Measurements from ENCODE around the gene ATG7.

Gene ATG7

DNA sequence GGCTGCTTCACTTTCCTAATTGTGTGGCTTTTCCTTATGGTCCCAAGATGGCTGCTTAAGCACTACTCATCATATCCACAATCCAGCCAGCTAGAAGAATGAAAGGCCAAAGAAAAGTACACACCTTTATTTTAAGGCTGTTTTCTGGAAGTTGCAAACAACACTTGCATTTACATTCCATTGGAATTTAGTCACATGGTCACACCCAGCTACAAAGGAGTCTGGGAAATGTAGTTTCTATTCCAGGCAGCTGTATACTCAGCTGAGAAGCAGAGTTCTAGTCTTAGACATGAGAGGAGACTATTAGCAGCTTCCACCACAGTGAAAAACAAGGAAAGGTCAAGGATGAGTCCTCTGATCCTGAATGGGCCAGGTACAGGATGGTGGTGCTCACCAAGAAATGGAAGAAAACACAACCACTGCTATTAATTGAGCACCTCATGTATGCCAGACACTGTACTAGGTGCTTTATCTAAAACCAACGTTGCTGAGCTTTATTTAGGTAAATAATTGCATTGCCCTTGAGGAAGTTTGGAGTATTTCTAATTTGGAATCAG lies 28.0 kb upstream of the ATG7 start:
- no peak for FAIRE-seq
- no peak for DNase-seq (ENCODE audit: insufficient read length, low spot score)
- TF ChIP-seq, protein P1, sequence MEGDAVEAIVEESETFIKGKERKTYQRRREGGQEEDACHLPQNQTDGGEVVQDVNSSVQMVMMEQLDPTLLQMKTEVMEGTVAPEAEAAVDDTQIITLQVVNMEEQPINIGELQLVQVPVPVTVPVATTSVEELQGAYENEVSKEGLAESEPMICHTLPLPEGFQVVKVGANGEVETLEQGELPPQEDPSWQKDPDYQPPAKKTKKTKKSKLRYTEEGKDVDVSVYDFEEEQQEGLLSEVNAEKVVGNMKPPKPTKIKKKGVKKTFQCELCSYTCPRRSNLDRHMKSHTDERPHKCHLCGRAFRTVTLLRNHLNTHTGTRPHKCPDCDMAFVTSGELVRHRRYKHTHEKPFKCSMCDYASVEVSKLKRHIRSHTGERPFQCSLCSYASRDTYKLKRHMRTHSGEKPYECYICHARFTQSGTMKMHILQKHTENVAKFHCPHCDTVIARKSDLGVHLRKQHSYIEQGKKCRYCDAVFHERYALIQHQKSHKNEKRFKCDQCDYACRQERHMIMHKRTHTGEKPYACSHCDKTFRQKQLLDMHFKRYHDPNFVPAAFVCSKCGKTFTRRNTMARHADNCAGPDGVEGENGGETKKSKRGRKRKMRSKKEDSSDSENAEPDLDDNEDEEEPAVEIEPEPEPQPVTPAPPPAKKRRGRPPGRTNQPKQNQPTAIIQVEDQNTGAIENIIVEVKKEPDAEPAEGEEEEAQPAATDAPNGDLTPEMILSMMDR (IDR thresholded peaks at IDR 0.05; ENCODE audit: insufficient read depth, missing control alignments): no peak

DNA sequence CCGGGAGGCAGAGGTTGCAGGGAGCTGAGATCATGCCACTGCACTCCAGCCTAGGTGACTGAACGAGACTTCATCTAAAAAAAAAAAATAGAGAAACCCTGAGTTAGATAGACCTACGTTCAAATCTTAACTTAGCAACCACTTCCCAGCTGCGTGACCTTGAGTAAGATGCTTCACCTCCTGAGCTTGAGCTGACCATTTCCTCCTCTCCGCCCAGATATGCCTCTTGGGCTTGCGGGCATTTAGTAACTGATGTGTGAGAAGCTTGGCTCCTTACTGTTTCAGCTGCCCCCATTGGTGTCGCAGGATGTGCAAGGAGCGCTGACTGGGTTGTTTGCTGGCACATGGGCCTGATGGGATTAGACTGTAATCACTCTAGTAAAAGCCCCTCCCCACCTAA lies 26.9 kb upstream of the ATG7 start:
- no peak for FAIRE-seq
- TF ChIP-seq, protein P1 (IDR thresholded peaks at IDR 0.05; ENCODE audit: insufficient read depth, missing control alignments): no peak

DNA sequence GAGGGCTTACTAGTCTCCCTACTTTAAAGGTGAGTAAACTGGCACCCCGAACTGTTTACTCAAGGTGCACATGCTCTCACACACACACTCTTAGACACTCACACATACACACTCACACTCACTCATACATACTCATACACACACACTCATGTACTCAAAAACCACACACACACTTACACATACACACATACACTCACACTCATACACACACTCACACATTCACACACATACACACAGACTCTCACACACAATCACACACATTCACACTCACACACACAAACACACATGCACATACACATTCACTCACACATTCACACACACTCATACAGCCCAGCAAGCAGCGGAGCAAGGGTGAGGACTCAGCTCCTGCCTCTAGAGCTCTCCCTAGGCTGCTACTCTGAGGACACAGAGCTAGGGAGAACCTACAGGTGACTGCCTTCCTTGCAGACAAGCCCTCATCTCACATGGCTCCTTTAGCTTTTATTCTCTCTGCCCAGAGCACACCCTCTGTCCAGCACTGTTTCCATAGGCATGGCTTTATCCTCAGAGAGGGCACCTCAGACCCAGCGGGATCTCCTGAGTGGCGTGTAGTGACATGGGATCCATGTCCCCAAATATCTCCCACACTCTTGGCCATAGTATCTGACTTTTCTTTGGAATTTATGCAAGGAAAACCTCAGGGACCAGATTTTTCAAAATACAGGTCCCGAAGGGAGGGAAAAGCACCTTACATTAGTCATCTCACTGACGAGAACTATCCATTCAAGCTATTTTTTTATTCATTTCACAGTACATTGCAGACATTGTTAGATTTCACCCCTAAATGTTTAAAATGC lies 26.2 kb upstream of the ATG7 start:
- DNase-seq (ENCODE audit: insufficient read length, low spot score): no peak
- TF ChIP-seq, protein P1 (IDR thresholded peaks at IDR 0.05; ENCODE audit: insufficient read depth, missing control alignments): no peak
- FAIRE-seq: no peak

More for the DNA sequence above, 26.9 kb upstream of the ATG7 start:
- DNase-seq (ENCODE audit: insufficient read length, low spot score): no peak

DNA sequence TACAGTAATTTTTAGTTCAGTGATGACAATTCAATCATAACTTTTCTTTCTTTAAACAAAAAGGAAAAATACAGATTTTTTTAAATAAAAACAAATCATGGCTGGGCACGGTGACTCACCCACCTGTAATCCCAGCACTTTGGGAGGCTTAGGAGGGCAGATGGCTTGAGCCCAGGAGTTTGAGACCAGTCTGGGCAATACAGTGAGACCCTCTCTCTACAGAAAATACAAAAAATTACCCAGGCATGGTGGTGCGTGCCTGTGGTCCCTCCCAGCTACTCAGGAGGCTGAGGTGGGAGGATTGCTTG lies 25.6 kb upstream of the ATG7 start:
- no peak for FAIRE-seq
- TF ChIP-seq, protein P1 (IDR thresholded peaks at IDR 0.05; ENCODE audit: insufficient read depth, missing control alignments): no peak
- no peak for DNase-seq (ENCODE audit: insufficient read length, low spot score)

DNA sequence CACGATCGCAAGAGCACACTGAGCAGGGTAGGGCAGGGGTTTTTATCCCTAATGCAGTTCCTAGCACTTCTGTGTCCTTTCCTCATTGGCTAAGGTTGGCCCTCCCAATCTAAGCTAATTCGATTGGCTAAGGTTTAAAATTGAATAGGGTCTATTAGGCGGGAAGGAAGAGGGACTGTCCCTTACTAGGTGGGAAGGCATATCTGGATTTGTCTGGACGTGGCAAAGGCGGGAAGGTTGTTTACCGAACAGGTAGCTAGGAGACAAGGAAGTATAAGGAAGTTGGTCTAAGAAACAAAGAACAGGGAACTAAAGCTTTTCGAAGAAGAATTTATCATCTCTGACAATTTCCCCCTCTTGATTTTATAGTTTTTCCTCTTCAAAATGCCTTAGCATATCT lies 24.8 kb upstream of the ATG7 start:
- TF ChIP-seq, protein P1 (IDR thresholded peaks at IDR 0.05; ENCODE audit: insufficient read depth, missing control alignments): no peak
- DNase-seq (ENCODE audit: insufficient read length, low spot score) (no peak), FAIRE-seq (no peak)

DNA sequence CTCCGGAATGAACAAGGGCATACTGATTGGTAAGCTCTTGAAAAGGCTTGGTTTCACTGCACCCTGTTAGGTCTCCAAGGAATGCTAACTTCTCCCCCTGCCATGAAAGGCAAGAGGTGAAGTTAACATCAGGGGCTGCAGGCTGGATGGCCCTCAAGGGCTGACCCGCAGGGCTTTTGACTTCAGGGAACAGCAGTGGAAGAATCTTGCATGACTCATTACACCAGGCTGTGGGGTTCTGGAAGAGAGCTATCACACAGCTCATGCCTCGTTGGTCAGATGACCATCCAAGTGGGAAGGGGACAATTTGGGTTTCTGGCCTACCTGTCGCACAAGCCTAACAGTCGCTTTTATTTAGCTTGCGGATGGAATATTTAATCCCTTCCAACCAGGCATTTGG lies 23.6 kb upstream of the ATG7 start:
- DNase-seq (ENCODE audit: insufficient read length, low spot score) (no peak), FAIRE-seq (no peak)
- TF ChIP-seq, protein P1 (IDR thresholded peaks at IDR 0.05; ENCODE audit: insufficient read depth, missing control alignments): no peak

All from D721Med (cell line).